MM.1S (cell line): Measurements from ENCODE around the gene LRRC4C.

ENCODE experiments used
- DNase-seq: peaks from one replicate; pipeline ENCODE4 v3.0.0-alpha.2; 2015
- H2AFZ ChIP-seq: fragments of 300-600 bp; sonication (generic); 2 replicates; pipeline ENCODE4 v1.6.0; 2016; ENCODE audit warnings: antibody characterized with exemption, low read length
- H3F3A ChIP-seq: fragments of 300-600 bp; sonication (generic); 2 replicates; pipeline ENCODE4 v1.6.1; 2016; ENCODE audit warnings: mild to moderate bottlenecking, antibody characterized with exemption, low read length, moderate library complexity, mixed read lengths; ENCODE audit not compliant: insufficient read depth
- H3K27ac ChIP-seq: fragments of 300-600 bp; sonication (generic); 2 replicates; pipeline ENCODE4 v1.5.1; 2016; ENCODE audit warnings: mild to moderate bottlenecking, low read length
- H3K27me3 ChIP-seq: fragments of 300-600 bp; sonication (generic); replicated peaks from 2 replicates; pipeline ENCODE4 v1.6.0; 2016; ENCODE audit warnings: low read length; ENCODE audit not compliant: insufficient read depth
- H3K36me3 ChIP-seq: fragments of 300-600 bp; sonication (generic); replicated peaks from 2 replicates; pipeline ENCODE4 v1.6.1; 2016; ENCODE audit warnings: mild to moderate bottlenecking, low read length, mixed read lengths; ENCODE audit not compliant: insufficient read depth
- H3K4me1 ChIP-seq: fragments of 300-600 bp; sonication (generic); 2 replicates; pipeline ENCODE4 v1.6.1; 2016; ENCODE audit warnings: low read length, mixed read lengths
- H3K4me2 ChIP-seq: fragments of 300-600 bp; sonication (generic); 2 replicates; pipeline ENCODE4 v1.6.0; 2016; ENCODE audit warnings: low read depth, low read length
- H3K4me3 ChIP-seq: fragments of 300-600 bp; sonication (generic); 2 replicates; pipeline ENCODE4 v1.5.1; 2016; ENCODE audit warnings: low read length, mixed read lengths
- H3K79me2 ChIP-seq: fragments of 300-600 bp; sonication (generic); 2 replicates; pipeline ENCODE4 v1.6.1; 2016; ENCODE audit warnings: mixed run types, low read length, mixed read lengths
- H3K9ac ChIP-seq: fragments of 300-600 bp; sonication (generic); 2 replicates; pipeline ENCODE4 v1.6.1; 2016; ENCODE audit warnings: low read length, mixed read lengths
- H3K9me2 ChIP-seq: fragments of 300-600 bp; sonication (generic); replicated peaks from 2 replicates; pipeline ENCODE4 v1.6.1; 2016; ENCODE audit warnings: mild to moderate bottlenecking, low read length, mixed read lengths; ENCODE audit not compliant: insufficient read depth
- H3K9me3 ChIP-seq: fragments of 300-600 bp; sonication (generic); replicated peaks from 2 replicates; pipeline ENCODE4 v1.6.1; 2016; ENCODE audit warnings: mild to moderate bottlenecking, low read length, mixed read lengths; ENCODE audit not compliant: insufficient read depth
- H4K20me1 ChIP-seq: fragments of 300-600 bp; sonication (generic); 2 replicates; pipeline ENCODE4 v1.6.1; 2016; ENCODE audit warnings: mild to moderate bottlenecking, low read length, moderate library complexity, mixed read lengths; ENCODE audit not compliant: insufficient read depth
- EZH2 ChIP-seq: fragments of 300-600 bp; sonication (generic); optimal IDR thresholded peaks from 2 replicates; pipeline ENCODE3; 2017; ENCODE audit warnings: low read depth, mild to moderate bottlenecking, antibody characterized with exemption, low read length, mixed read lengths
- EZH2phosphoT487 ChIP-seq: fragments of 300-600 bp; sonication (generic); IDR thresholded peaks from 2 replicates; pipeline ENCODE4 v1.6.1; 2018; ENCODE audit warnings: antibody characterized with exemption, low read length
- TF ChIP-seq, protein P1 (sequence below): fragments of 300-600 bp; sonication (generic); IDR thresholded peaks from 2 replicates; pipeline ENCODE4 v1.5.1; 2016; ENCODE audit warnings: antibody characterized with exemption, low read length, mixed read lengths

The LRRC4C gene

DNA sequence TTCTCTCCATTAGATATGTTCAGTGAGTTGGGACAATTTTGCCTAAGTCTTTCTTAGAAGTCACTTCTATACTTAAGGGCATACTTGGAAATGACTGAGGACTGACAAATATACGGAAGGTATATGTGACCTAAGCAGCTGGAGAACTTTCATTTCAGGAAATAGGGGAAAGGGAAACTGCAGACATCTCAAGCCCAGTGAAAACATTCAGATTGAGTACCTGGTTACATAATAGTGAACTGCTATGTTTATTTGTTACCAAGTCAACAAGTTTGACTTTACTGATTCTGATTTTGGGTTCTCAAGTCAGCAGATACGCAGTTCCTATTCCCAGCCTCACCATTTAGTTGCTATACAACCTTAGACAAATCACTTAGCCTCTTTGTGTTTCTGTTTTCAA is 1173.9 kb downstream of the LRRC4C start:
- no peak for TF ChIP-seq EZH2phosphoT487
- TF ChIP-seq EZH2 = no peak
- TF ChIP-seq, protein P1, sequence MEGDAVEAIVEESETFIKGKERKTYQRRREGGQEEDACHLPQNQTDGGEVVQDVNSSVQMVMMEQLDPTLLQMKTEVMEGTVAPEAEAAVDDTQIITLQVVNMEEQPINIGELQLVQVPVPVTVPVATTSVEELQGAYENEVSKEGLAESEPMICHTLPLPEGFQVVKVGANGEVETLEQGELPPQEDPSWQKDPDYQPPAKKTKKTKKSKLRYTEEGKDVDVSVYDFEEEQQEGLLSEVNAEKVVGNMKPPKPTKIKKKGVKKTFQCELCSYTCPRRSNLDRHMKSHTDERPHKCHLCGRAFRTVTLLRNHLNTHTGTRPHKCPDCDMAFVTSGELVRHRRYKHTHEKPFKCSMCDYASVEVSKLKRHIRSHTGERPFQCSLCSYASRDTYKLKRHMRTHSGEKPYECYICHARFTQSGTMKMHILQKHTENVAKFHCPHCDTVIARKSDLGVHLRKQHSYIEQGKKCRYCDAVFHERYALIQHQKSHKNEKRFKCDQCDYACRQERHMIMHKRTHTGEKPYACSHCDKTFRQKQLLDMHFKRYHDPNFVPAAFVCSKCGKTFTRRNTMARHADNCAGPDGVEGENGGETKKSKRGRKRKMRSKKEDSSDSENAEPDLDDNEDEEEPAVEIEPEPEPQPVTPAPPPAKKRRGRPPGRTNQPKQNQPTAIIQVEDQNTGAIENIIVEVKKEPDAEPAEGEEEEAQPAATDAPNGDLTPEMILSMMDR = no peak
- H3K79me2 ChIP-seq = no peaks in the 10 kb centered on the region
- DNase-seq = no peak

DNA sequence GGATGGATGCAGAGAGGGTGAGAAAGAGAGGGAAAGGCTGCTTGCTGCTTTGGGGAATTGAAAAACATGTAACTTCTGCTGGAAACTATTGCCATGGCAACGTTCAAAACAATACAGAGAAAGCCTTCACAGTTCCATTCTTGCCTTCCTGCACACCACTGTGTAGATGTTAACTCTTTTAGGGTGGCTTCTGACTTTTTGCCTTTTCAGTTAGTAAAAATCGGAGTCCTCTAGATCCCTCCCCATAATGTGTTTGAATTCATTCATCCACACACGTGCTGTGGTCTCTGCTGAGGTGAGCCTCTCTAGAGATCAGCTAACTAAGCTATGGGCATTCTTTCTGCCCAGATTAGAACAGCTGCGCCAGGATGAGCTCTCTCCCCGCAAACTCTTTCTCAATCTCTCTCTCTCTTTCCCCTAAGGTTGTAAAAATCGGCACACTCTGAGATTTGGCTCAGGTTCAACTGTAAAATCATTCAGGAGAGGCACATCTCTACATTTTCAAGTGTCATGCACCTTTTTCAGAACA is 1178.3 kb downstream of the LRRC4C start:
- Histone ChIP-seq H3K27ac (no peak overlapping the region), H3K9ac (no peak overlapping the region), H3K4me1 (0 out of 2 replicates have a peak, but pooled peaks cover 5% of the 10 kb centered on the region), H3K27me3 (no peaks in the 10 kb centered on the region), H3K9me3 (no peaks in the 10 kb centered on the region), H3K9me2 (no peaks in the 10 kb centered on the region), H3K36me3 (no peaks in the 10 kb centered on the region), H4K20me1 (no peaks in the 10 kb centered on the region), H2AFZ (no peak overlapping the region), H3K4me3 (no peak overlapping the region), H3K79me2 (no peaks in the 10 kb centered on the region), H3K4me2 (no peak overlapping the region), H3F3A (no peaks in the 10 kb centered on the region)
- no peak for DNase-seq
- no peak for TF ChIP-seq EZH2
- no peak for TF ChIP-seq EZH2phosphoT487
- TF ChIP-seq, protein P1 = no peak

More for the DNA sequence above, 1173.9 kb downstream of the LRRC4C start:
- Histone ChIP-seq H3K9me2 (no peaks in the 10 kb centered on the region), H3K27me3 (no peaks in the 10 kb centered on the region), H3F3A (no peaks in the 10 kb centered on the region), H3K4me2 (no peak overlapping the region), H3K27ac (no peak overlapping the region), H3K9me3 (no peaks in the 10 kb centered on the region), H3K4me1 (0 out of 2 replicates have a peak, but pooled peaks cover 5% of the 10 kb centered on the region), H3K4me3 (no peak overlapping the region), H2AFZ (no peak overlapping the region), H3K36me3 (no peaks in the 10 kb centered on the region), H4K20me1 (no peaks in the 10 kb centered on the region), H3K9ac (no peak overlapping the region)

DNA sequence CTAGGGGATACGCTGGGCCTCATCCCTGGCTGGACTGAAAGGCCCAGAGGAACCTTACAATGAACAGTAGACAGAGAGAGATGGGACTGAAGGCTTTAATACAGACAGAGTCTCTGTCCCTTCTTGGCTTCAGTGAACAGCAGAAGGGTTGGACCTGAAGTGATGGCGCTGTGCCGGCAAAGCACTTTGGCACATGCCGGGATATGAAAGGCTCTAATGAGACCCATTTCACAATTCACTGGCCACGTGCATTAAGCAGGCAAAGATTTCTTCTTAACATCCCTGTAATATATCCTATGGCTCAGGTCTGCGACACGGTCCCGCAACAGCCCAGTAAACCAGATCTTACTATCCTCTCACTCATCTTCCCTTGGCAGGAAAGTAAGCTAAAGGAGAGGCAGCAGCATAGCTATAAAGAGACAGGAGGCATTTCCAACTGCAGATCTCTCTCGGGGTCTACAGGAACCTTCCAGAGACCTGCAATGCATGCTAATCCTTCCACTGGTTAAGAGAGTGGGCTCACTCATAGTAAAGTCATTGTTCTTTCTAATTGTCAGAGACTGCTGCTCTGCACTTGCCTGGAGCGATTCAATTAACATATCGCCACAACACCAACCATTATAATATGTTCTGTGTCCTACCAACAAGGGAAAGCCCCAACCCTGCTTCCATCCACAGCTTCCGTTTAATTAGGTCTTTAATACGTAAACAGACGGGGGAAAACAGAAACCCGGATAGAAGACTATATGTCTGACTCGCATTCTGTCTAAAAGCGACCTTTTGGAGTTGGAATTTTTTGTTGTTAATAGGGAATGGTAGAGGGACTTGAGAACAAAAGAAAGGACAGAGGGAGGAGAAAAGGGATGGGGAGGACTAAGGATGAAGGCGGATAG is 1179.0 kb downstream of the LRRC4C start:
- H3K9me3 ChIP-seq = no peaks in the 10 kb centered on the region
- no peaks in the 10 kb centered on the region for H3K9me2 ChIP-seq
- no peaks in the 10 kb centered on the region for H3K79me2 ChIP-seq
- no peak overlapping the region for H3K4me2 ChIP-seq
- no peak overlapping the region for H3K9ac ChIP-seq
- no peaks in the 10 kb centered on the region for H3K36me3 ChIP-seq
- H2AFZ ChIP-seq = no peak overlapping the region
- no peaks in the 10 kb centered on the region for H3K4me1 ChIP-seq
- H4K20me1 ChIP-seq = no peaks in the 10 kb centered on the region
- no peaks in the 10 kb centered on the region for H3F3A ChIP-seq
- no peaks in the 10 kb centered on the region for H3K27me3 ChIP-seq
- no peak for DNase-seq
- TF ChIP-seq EZH2phosphoT487 (no peak), EZH2 (no peak)
- TF ChIP-seq, protein P1 = no peak
- no peak overlapping the region for H3K4me3 ChIP-seq
- H3K27ac ChIP-seq = no peak overlapping the region
